HUES6 (cell line): ENCODE results near the gene CNTN6.

Source experiments
- H3K27ac ChIP-seq: 2 replicates; pipeline ENCODE4 v1.7.0; 2013; ENCODE audit warnings: low read depth, mild to moderate bottlenecking, low read length, inconsistent platforms
- H3K27me3 ChIP-seq: 2 replicates; pipeline ENCODE4 v1.6.1; 2013; ENCODE audit warnings: low read length; ENCODE audit not compliant: control insufficient read depth, insufficient read depth
- H3K36me3 ChIP-seq: 2 replicates; pipeline ENCODE4 v1.6.1; 2013; ENCODE audit warnings: low read length; ENCODE audit not compliant: control insufficient read depth, insufficient read depth
- H3K4me1 ChIP-seq: 2 replicates; pipeline ENCODE4 v1.6.1; 2013; ENCODE audit warnings: low read length; ENCODE audit not compliant: control insufficient read depth, insufficient read depth
- H3K4me3 ChIP-seq: 2 replicates; pipeline ENCODE4 v1.5.1; 2013; ENCODE audit warnings: low read depth, low read length
- H3K9ac ChIP-seq: one replicate; pipeline ENCODE4 v1.6.1; 2013; ENCODE audit warnings: mild to moderate bottlenecking, low read length
- H3K9me3 ChIP-seq: 2 replicates; pipeline ENCODE4 v1.6.1; 2013; ENCODE audit warnings: low read depth, low read length; ENCODE audit not compliant: control insufficient read depth, insufficient read depth

The CNTN6 gene

DNA sequence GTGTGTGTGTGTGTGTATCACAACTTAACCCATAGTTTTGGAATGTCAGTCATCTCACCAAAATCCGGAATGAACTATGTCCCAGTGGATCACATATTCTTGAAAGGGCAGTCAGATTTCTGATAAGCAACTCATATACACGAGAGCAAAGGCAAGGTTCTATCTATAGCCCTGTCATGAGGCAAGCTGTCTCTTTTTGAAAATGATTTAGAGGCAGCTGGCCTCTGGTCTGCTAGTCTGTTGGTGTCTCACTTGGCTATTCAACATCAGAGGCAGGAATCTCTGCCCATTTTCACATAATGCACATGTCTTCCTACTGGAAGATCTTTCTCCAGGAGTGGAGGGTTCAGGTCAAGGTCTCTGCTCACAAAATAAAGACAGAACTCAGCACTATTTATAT, 79.8 kb downstream of the CNTN6 start:
- no peak overlapping the region for H3K9ac ChIP-seq
- H3K4me1 ChIP-seq = no peaks in the 10 kb centered on the region
- H3K27ac ChIP-seq = no peak overlapping the region
- H3K4me3 ChIP-seq = no peak overlapping the region
- no peaks in the 10 kb centered on the region for H3K36me3 ChIP-seq
- no peaks in the 10 kb centered on the region for H3K27me3 ChIP-seq
- H3K9me3 ChIP-seq = no peaks in the 10 kb centered on the region

DNA sequence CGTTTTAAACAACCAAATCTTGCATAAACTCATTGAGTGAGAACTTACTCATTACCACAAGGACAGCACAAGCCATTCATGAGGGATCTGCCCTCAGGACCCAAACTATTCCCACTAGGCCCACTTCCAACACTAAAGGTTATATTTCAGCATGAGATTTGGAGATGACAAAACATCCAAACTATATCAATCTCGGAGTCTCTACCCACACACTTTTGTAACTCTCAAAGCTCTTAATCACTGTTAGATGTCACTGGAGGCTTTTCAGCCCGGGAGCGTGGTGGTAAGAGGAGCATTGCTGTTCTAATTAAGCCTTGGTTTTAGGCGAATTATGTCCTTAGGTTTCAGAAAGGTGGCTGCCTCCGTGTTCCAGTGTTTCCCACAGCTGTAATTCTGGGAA, 86.3 kb downstream of the CNTN6 start:
- H3K4me3 ChIP-seq = no peak overlapping the region
- no peaks in the 10 kb centered on the region for H3K36me3 ChIP-seq
- no peaks in the 10 kb centered on the region for H3K9me3 ChIP-seq
- no peak overlapping the region for H3K9ac ChIP-seq
- no peaks in the 10 kb centered on the region for H3K27me3 ChIP-seq
- peaks cover 8% of the 10 kb centered on the region for H3K4me1 ChIP-seq
- H3K27ac ChIP-seq = no peak overlapping the region

DNA sequence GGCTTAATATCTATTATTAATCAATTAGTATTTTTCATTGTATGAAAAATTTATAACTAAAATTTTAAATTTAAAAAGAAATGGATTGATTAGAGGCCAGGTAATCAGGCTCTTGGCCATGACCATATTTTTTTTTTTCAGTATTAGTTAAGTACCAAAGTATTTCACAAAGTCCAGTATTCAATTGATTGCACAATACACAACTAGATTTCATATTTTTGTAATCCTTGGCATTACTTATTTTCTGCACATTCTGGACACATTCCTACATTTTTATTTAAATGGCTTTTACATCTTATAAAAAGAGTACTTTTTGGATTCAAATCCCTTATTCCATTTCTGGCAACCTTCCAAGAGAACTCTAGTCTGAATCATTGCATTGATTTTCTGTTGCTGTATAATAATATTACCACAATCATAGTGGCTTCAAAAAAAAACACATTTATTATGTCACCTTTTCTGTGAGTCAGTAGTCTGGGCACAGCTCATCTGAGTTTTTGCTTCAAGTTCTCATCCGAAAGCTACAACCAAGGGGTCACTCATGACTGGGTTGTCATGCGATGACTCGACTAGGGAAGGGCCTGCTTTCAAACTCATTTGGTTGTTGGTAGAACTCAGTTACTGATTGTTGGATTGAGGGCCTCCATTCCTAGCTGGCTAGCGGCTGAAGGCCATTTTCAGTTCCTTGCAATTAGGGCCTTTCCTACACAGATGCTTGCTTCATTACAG, 90.7 kb downstream of the CNTN6 start:
- Histone ChIP-seq H3K9ac (no peak overlapping the region), H3K9me3 (no peaks in the 10 kb centered on the region), H3K27ac (no peak overlapping the region), H3K4me1 (peaks cover 14% of the 10 kb centered on the region), H3K27me3 (no peaks in the 10 kb centered on the region), H3K4me3 (no peak overlapping the region), H3K36me3 (no peaks in the 10 kb centered on the region)

DNA sequence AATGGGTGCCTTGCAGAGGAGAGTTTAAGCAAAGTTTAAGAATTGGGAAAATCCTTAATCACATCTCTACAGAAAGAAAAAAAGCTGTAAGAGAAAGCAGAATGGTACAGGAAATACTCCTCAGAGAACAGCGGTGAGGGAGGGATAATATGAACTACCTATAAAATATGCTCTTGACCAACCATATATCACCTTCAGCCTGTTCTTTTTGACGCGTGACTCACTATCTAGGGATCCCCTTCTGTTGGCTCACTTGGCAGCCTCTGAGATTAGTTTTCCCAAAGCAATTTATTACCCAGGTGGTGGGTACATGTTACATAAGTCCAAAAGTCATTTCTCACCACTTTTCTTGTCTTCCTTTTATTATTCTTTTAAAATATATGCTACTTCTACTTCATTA, 97.7 kb downstream of the CNTN6 start:
- H3K36me3 ChIP-seq = no peaks in the 10 kb centered on the region
- no peak overlapping the region for H3K27ac ChIP-seq
- H3K27me3 ChIP-seq = no peaks in the 10 kb centered on the region
- no peak overlapping the region for H3K9ac ChIP-seq
- peaks cover 6% of the 10 kb centered on the region; the same call in 1 of the 2 replicates for H3K4me1 ChIP-seq
- H3K4me3 ChIP-seq = no peak overlapping the region
- H3K9me3 ChIP-seq = no peaks in the 10 kb centered on the region

DNA sequence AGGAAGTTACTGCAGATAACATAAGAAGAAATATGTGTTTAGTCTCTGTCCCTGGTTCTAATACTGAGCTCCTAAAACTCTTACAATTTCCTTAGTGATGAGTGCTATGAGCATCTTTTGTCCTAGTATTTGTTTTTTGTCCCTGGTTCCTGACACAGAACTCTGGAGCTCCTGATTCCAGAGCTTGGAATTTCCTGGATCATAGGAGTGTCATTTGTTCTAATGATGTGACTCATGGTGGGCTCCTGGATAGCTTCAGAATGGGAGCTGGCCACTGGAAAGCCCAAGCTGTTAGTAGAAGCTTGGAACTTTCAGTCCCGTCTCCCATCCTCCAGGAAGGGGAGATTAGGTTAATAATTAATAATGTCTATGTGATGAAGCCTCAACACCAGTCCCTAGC, 98.2 kb downstream of the CNTN6 start:
- no peaks in the 10 kb centered on the region for H3K9me3 ChIP-seq
- H3K4me3 ChIP-seq = no peak overlapping the region
- no peak overlapping the region for H3K9ac ChIP-seq
- H3K4me1 ChIP-seq = peaks cover 6% of the 10 kb centered on the region; the same call in 1 of the 2 replicates
- H3K27me3 ChIP-seq = no peaks in the 10 kb centered on the region
- H3K27ac ChIP-seq = no peak overlapping the region
- H3K36me3 ChIP-seq = no peaks in the 10 kb centered on the region

DNA sequence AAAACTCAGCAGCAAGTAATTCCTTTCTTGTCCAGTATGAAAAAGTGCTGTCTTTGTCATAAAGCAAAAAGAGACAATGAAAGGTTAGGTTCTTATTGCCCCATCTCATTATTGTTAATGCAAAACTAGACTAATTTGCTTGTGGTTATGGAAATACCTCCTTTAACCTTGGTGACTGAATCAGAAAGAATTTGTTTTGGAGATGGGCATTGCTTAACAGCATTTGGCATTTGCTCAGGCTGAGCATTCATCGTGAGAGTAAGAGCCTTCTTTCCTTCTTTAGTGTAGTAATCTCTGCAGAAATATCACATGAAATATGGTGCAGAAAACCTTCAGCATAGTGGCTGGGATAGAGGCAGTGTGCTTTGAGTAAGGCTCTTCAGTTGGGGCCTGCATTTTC, 103.1 kb downstream of the CNTN6 start:
- H3K36me3 ChIP-seq = no peaks in the 10 kb centered on the region
- H3K27me3 ChIP-seq = no peaks in the 10 kb centered on the region
- H3K9ac ChIP-seq = no peak overlapping the region
- no peak overlapping the region for H3K27ac ChIP-seq
- no peak overlapping the region for H3K4me3 ChIP-seq
- H3K9me3 ChIP-seq = no peaks in the 10 kb centered on the region
- no peaks in the 10 kb centered on the region for H3K4me1 ChIP-seq

DNA sequence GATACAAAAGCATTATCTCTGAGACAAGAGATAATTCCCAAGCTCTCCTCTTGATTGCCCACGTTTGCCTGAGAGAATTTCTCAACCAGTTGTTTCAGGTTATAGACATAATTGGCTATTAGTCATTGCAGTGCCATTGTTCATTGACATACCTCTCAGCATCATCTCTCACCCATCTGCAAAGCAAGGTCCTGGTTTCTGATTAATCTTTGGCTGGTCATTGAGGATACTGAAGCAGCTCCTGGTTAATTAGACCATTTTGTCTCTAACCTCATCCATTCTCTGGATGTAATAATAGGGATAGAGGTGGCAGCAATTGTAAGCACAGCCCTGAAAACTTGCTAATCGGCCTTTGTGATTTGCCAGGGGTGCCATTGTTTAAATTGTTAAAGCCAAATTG, 104.2 kb downstream of the CNTN6 start:
- H3K27me3 ChIP-seq = no peaks in the 10 kb centered on the region
- H3K4me1 ChIP-seq = no peaks in the 10 kb centered on the region
- no peak overlapping the region for H3K9ac ChIP-seq
- H3K4me3 ChIP-seq = no peak overlapping the region
- H3K36me3 ChIP-seq = no peaks in the 10 kb centered on the region
- H3K27ac ChIP-seq = no peak overlapping the region
- no peaks in the 10 kb centered on the region for H3K9me3 ChIP-seq

GRCh38 chr3:1200371-1200770, 107.5 kb downstream of the CNTN6 start:
- Histone ChIP-seq H3K36me3 (no peaks in the 10 kb centered on the region), H3K9me3 (no peaks in the 10 kb centered on the region), H3K4me1 (no peaks in the 10 kb centered on the region), H3K27me3 (no peaks in the 10 kb centered on the region), H3K4me3 (no peak overlapping the region), H3K27ac (no peak overlapping the region), H3K9ac (no peak overlapping the region)

DNA sequence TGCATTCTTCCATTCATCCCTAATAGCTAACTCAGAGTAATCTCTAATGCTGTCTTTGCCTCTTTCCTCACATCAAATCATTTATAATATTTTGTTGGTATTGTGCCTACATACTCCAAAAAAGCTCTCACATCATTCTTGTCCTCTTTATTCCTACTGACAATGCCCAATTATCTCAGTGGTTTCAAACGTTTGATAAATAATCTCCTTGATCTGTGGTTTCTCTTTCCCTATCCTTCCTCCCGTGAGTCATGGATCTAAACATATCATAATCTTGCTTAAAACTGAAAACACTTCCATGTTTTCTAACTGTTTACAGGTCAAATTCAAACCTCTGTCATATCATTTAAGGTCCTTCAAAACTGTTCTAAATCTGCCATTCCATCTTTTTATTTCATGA, 115.1 kb downstream of the CNTN6 start:
- Histone ChIP-seq H3K9me3 (no peaks in the 10 kb centered on the region), H3K9ac (no peak overlapping the region), H3K27me3 (no peaks in the 10 kb centered on the region), H3K4me3 (no peak overlapping the region), H3K27ac (no peak overlapping the region), H3K4me1 (no peaks in the 10 kb centered on the region), H3K36me3 (no peaks in the 10 kb centered on the region)

GRCh38 chr3:1214933-1215332, 122.1 kb downstream of the CNTN6 start:
- Histone ChIP-seq H3K27ac (no peak overlapping the region), H3K9ac (no peak overlapping the region), H3K4me1 (no peaks in the 10 kb centered on the region), H3K36me3 (no peaks in the 10 kb centered on the region), H3K4me3 (no peak overlapping the region), H3K9me3 (no peaks in the 10 kb centered on the region), H3K27me3 (no peaks in the 10 kb centered on the region)

DNA sequence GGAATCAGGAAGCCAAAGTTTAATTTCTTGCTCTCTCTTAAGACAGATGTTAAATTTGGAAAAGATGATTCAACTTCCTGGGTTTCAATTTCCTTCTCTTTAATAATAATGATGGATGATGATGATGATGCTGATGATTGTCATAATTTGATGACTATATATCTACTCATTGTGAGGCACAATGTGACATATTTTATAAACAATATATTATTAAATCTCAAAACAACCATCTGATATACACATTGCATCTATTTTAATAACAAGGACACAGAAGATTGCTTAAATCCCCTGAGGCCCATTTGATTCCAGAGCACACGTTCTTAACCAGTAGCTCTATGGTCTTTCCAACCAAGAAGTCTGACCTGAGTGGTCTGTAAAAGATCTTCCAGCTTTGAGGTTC, 124.0 kb downstream of the CNTN6 start:
- Histone ChIP-seq H3K36me3 (no peaks in the 10 kb centered on the region), H3K27me3 (no peaks in the 10 kb centered on the region), H3K27ac (no peak overlapping the region), H3K4me3 (no peak overlapping the region), H3K9me3 (no peaks in the 10 kb centered on the region), H3K4me1 (no peaks in the 10 kb centered on the region), H3K9ac (no peak overlapping the region)
